ENCODE measurements around the gene UNC45B.
"Not testable (repeated sequence)": the region's sequence is repeated elsewhere in the genome, so short reads cannot be mapped to it uniquely, and the experiment has no call there.

The UNC45B gene

DNA sequence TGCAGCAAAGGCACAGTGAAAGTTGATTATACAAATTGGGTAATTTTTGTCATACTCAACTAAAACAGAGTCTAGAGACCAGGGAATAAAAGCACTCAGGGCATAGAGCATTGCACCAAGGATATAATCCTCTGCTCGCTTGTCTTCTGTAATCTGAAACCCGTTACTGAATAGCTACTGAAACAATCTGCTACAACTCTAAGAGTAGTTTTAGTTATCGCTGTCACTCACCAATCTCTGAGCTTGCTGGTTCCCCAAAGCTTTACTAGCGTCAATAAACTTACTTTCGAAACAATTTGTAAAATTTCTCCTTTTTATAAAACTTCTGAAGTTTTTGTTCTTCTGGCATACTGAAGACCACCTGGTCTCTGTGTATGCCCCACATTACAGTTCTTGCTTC is 69.5 kb downstream of the UNC45B start:
- no peak for DNase-seq (ENCODE audit: low read depth in 2 of 2)

DNA sequence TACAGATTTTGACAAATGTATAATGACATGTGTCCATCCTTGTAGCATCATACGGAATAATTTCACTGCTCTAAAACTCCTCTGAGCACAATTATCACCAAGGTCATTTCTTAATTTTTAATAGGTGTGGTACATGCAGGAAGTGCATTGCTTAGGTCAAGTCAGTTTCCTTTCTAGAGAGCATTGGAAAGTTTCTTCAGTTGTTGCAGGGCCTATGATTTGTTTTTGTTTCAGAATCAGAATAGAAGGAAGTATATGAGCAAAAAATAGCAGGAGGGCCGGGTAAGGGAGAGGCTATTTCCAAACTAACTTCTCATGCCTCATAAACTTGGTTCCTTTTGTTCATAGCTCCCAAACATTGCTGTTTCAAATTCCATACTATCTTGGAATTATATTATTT is 71.3 kb downstream of the UNC45B start:
- no peak for DNase-seq (ENCODE audit: low read depth in 2 of 2)

DNA sequence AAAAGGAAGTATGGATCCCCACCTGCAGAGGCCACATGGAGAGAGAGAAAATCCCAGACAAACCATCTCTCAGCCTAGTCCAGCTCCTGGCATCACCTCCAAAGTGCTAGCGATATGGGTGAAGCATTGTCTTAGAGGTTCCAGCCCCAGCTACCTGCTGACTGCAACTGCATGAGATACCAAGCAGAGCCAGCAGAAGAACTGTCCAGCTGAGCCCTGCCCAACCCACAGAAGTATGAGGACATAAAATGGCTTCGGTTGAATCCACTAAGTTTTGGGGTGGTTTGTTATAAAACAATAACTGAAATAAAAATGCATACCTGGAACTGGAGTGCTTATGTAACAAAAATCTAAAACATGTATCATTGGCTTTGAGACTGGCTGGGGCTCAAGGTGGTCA is 74.8 kb downstream of the UNC45B start:
- DNase-seq (ENCODE audit: low read depth in 2 of 2), result no peak

DNA sequence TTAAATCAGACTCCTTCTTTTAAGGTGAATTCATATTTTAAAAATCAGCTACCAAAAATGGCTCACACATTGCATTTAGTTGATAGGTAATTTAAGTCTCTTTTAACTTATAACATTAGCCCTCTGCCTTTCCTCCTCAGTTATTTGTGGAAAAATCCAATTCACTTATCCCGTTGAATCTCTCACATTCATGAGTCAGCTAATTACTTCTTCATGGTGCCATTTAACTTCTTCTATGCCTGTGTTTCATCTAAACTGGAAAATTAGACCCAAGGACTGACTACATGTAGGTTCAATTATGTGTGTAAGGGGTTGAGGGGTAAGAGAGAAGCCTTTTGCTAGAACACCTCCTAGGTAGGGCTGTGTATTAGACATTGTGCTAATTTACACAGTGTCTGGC is 76.8 kb downstream of the UNC45B start:
- DNase-seq (ENCODE audit: low read depth in 2 of 2), result no peak

DNA sequence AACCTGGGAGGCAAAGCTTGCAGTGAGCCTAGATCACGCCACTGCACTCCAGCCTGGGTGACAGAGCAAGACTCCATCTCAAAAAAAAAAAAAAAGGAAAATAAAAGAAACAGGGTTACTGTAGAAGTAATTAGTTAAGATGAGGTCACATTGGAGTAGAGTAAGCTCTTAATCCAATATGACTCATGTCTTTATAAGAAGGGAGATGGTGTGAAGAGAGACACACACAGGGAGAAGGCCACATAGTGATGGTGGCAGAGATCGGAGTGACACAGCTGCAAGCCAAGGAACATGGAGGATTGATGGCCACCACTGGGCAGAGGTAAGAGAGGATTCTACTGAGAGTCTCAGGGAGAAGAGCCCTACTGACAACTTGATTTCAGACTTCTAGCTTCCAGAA is 79.9 kb downstream of the UNC45B start:
- no peak for DNase-seq (ENCODE audit: low read depth in 2 of 2)

DNA sequence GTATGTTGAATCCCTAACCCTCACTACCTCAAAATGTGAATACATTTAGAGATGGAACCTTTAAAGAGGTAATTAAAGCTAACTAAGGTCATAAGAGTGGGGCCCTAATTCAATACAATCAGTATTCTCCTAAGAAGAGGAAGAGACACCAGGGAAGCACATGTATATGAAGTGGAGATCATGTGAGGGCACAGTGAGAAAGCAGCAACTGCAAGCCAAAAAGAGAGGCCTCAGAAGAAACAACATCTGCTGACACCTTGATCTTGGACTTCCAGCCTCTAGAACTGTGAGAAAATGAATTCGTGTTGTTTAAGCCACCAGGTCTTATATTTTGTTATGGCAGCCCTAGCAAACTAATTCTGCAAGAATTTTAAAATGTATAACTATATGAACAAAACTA is 82.0 kb downstream of the UNC45B start:
- no peak for DNase-seq (ENCODE audit: low read depth in 2 of 2)

DNA sequence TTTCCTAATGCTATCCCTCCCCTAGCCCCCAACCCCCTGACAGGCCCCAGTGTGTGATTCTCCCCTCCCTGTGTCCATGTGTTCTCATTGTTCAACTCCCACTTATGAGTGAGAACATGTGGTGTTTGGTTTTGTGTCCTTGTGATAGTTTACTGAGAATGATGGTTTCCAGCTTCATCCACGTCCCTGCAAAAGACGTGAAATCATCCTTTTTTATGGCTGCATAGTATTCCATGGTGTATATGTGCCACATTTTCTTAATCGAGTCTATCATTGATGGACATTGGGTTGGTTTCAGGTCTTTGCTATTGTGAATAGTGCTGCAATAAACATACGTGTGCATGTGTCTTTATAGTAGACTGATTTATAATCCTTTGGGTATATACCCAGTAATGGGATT is 86.7 kb downstream of the UNC45B start:
- not testable (repeated sequence) for DNase-seq (ENCODE audit: low read depth in 2 of 2)

DNA sequence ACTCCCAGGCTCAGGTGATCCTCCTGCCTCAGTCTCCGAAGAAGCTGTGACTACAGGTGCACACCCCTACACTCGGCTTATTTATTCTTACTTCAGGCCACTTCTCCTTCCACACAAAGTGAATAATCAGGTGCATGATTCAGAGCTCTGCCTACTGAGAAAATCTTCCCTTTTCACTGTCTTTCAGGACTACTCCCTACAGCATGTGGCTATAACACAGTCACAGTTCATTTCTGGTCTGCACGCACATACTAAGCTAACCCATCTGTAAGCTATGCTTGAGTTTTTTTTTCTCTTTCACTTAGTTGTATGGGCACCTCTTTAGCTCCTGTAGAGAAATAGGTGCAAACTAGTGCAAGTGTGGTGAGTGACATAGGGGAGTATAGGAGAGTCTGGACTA is 87.7 kb downstream of the UNC45B start:
- no peak for DNase-seq (ENCODE audit: low read depth in 2 of 2)

DNA sequence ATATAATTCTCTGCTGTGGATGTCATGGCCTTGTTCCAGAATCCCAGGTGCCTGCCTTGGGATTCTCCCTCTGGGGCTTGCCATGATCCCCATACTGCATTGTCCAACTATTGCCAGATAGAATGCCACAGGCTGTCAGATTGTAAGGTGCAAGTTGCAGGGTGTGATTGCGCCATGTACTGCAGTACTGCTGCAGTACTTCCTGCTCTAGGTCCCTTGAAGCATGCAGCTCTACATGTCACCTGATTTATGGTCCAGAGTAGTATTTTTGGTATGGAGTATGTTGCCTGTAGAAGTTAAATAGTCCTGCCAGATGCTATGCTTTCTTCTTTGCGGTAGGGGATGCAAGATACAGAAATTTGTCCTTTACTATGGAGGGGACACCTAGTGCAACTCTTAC is 88.3 kb downstream of the UNC45B start:
- DNase-seq (ENCODE audit: low read depth in 2 of 2), result no peak

DNA sequence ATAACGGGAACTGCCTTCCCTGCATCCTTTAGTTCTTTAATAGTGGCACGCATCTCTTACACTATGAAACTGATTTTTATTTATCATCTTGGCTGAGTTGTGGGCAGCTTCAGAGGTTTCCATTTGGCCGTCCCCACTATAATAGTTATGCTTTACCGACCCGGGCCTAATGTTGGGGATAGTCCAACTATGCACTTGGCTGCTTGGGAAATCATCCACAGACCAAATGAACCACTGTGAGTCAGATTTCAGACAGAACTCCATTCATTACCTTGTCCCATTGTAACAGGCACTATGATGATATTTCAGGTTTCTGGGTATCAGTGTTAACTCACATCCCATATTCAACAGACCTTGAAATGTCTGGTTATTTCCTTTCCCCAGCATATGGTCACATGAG is 89.2 kb downstream of the UNC45B start:
- no peak for DNase-seq (ENCODE audit: low read depth in 2 of 2)

DNA sequence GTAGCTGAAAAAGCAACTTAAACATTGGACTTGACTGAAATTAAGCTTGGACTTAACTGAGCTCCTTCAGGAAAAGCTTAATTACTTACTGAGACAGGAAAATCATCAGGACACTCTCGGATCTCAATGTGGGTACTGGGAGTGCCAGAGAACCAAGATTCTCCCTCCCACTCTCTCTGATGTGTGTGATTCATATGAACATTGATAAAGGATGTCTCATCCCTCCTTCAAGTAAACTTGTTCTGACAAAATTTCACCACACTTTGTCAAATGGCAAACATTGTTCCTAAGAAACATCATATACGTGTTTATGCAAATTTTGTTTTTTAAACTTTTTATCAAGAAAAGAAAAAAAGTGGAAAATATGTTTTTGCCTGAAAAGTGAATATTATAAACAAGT is 91.2 kb downstream of the UNC45B start:
- DNase-seq (ENCODE audit: low read depth in 2 of 2), result no peak
